Heart right ventricle (tissue), 16 donors: ENCODE measurements around the gene ZNF436. TPM values are rescaled to one million over a fixed set of nuclear protein-coding genes. Genes with fewer than 3 reads are reported as not detected.

Source experiments
- ATAC-seq, 8 donors: fragments of 200-7000 bp; cut with Tn5 transposase; one replicate each; pipeline ENCODE4 v1.9.1; 2020; ENCODE audit warnings: mild to moderate bottlenecking in 8 of 8, moderate library complexity in 8 of 8, moderate number of reproducible peaks in 1 of 8
- DNase-seq, 2 donors: peaks; one replicate each; pipeline ENCODE4 v3.0.0-alpha.2; 2020
- H3K27ac ChIP-seq, 10 donors: fragments of 200-600 bp; sonication (generic) in 2 of 10; one replicate each; pipeline versions ENCODE4 v1.5.0 to v1.8.0; 2020 to 2022; ENCODE audit warnings: mild to moderate bottlenecking in 3 of 10
- H3K27me3 ChIP-seq, 7 donors: fragments of 200-600 bp; one replicate each; pipeline ENCODE4 v1.8.0; 2021 to 2022; ENCODE audit warnings: mild to moderate bottlenecking in 2 of 7
- H3K36me3 ChIP-seq, 9 donors: fragments of 200-600 bp; sonication (generic) in 1 of 9; one replicate each; pipeline versions ENCODE4 v1.5.0 to v1.8.0; 2020 to 2022; ENCODE audit warnings: mild to moderate bottlenecking in 2 of 9
- H3K4me1 ChIP-seq, 9 donors: fragments of 200-600 bp; sonication (generic) in 1 of 9; one replicate each; pipeline versions ENCODE4 v1.5.0 to v1.8.0; 2020 to 2022; ENCODE audit warnings: mild to moderate bottlenecking in 4 of 9
- H3K4me3 ChIP-seq, 10 donors: fragments of 200-600 bp; sonication (generic) in 2 of 10; one replicate each; pipeline versions ENCODE4 v1.5.0 to v1.8.0; 2020 to 2022; ENCODE audit warnings: mild to moderate bottlenecking in 7 of 10, moderate library complexity in 2 of 10
- H3K9me3 ChIP-seq, 11 donors: fragments of 200-600 bp in 10 of 11; sonication (generic) in 2 of 11; one replicate each; pipeline versions ENCODE4 v1.5.0 to v1.8.0; 2013 to 2022; ENCODE audit warnings: mild to moderate bottlenecking in 2 of 11, control low read depth in 1 of 11, moderate library complexity in 1 of 11
- whole genome bisulfite sequencing, 2 donors: extraction: QIAGEN DNeasy Blood & Tissue Kit; methylation state at CpG; one replicate each; pipeline ENCODE4 v1.1.7; 2013; ENCODE audit warnings: inconsistent platforms in 1 of 2; 5-methylcytosine and 5-hydroxymethylcytosine counted together
- intact Hi-C, 10 donors: fragments of 100-400 bp; cut with DNase I; formaldehyde crosslinking; loops; one replicate each; pipeline versions ENCODE4 v1.11.1 to v1.14.2; 2022
- polyA plus RNA-seq, 2 donors: library from polyadenylated mRNA; stranded (reverse); fragments of 200-250 nt; gene quantifications; one replicate each; pipeline ENCODE4 v1.2.3, GENCODE V29; 2013
- total RNA-seq, 10 donors: library from RNA; stranded (reverse); fragmentation: NEBNext Ultra II Directional in 3 of 10; extraction: Animal tissue kit (Norgen Biotek cat#: 25700) in 3 of 10; gene quantifications; one replicate each; pipeline versions ENCODE4 v1.2.1 to v1.2.4, GENCODE V29; 2021 to 2023
- TF ChIP-seq, protein P1 (sequence below), 9 donors: fragments of 200-600 bp; sonication (generic) in 2 of 9; IDR thresholded peaks; one replicate each; pipeline versions ENCODE4 v1.5.0 to v1.8.0; 2021 to 2022; ENCODE audit warnings: antibody characterized with exemption in 9 of 9, mild to moderate bottlenecking in 5 of 9, moderate library complexity in 1 of 9
- donor health status: Arrhythmogenic right ventricular cardiomyopathy.
- donor health status: ischemic (EF 13 %, LVEDD 7.1; RV severe dilation, severe dysfunction).
- donor health status: healthy with polysubstance abuse.
- donor health status: DM: no; HTN: yes; CAD: no.
- donor health status: DM: no; HTN: no; CAD: no.
- donor health status: ischemic (EF 25% LVEDD 6.9; RV normal size, moderate dysfunction).
- donor health status: ischemic (EF 25% LVEDD 5.7; RV mildly dilated, moderate dysfunction).
- donor health status: healthy.
- donor health status: DM: yes; HTN: yes; CAD: no.
- donor health status: Ischemic cardiomyopathy.
- donor health status: ischemic (EF 35%, LVEDD 5.7; RV mildly dilated, moderate dysfunction).
- donor health status: nonischemic (EF 11% LVEDD 7.7; RV severe dilation, severe dysfunction).
- donor health status: DM: yes; HTN: yes; CAD: no.
- donor health status: PGD.
- donor health status: ischemic (EF 29% LVEDD 5.4; RV normal size, mild dysfunction).
- donor health status: nonischemic (EF 23%, LVEDD 6.1; RV moderate dilation, normal function).

ZNF436 gene
- total and polyA plus RNA-seq, 12 donors = 3.3 to 25.5 (median 14.7) TPM

DNA sequence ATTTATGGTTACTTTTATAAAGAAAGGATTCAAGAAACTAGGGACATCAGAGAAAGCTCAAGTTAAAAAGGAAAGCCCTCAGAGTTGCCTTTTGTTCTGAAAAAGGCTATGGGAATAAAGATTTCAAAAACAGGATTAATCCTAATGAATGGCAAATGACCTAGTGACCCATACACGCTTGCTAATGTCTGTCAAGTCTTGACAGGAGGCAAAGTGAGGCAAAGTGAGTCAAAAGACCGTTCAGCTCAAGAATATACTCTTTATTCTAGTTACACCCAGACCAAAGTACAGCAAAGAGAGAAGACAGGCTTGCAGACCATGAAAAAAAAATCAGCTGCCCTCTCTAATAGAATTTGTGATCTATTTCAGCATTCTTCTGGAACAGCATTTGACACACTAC lies 3.5 kb downstream of the ZNF436 start:
- Histone ChIP-seq H3K9me3 (peaks cover 11 to 58% (median 35%) of the 10 kb centered on the region in 11 donors), H3K4me3 (no peak overlapping the region), H3K36me3 (peaks cover 25 to 67% (median 60%) of the 10 kb centered on the region in 9 donors), H3K4me1 (peaks cover 6 to 34% (median 31%) of the 10 kb centered on the region in 9 donors), H3K27ac (peak overlapping the region in 1 of 10 donors; percentile 98), H3K27me3 (no peaks in the 10 kb centered on the region)
- intact Hi-C loops = loop anchor here in 2 of 10 donors (2.0 to 5.0 kb wide), 2 partner anchors 36 to 37 kb away; no protein-coding TSS in a partner anchor
- TF ChIP-seq, protein P1, sequence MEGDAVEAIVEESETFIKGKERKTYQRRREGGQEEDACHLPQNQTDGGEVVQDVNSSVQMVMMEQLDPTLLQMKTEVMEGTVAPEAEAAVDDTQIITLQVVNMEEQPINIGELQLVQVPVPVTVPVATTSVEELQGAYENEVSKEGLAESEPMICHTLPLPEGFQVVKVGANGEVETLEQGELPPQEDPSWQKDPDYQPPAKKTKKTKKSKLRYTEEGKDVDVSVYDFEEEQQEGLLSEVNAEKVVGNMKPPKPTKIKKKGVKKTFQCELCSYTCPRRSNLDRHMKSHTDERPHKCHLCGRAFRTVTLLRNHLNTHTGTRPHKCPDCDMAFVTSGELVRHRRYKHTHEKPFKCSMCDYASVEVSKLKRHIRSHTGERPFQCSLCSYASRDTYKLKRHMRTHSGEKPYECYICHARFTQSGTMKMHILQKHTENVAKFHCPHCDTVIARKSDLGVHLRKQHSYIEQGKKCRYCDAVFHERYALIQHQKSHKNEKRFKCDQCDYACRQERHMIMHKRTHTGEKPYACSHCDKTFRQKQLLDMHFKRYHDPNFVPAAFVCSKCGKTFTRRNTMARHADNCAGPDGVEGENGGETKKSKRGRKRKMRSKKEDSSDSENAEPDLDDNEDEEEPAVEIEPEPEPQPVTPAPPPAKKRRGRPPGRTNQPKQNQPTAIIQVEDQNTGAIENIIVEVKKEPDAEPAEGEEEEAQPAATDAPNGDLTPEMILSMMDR (IDR thresholded peaks at IDR 0.05) = no peak
- DNase-seq (no peak), ATAC-seq (no peak)
- WGBS, 2 donors = 84 to 95% methylated on average over 2 of the region's 2 CpGs

- intact Hi-C loops = no loop called here
- H3K9me3 ChIP-seq = peaks cover 11 to 85% (median 48%) of the 10 kb centered on the region in 11 donors
- no peak overlapping the region for H3K27ac ChIP-seq
- H3K27me3 ChIP-seq = no peaks in the 10 kb centered on the region
- peaks cover 25 to 96% (median 82%) of the 10 kb centered on the region in 9 donors for H3K36me3 ChIP-seq
- peaks cover 0 to 27% (median 18%) of the 10 kb centered on the region in 9 donors for H3K4me1 ChIP-seq
- no peak for DNase-seq
- TF ChIP-seq, protein P1 (IDR thresholded peaks at IDR 0.05) = no peak
- no peak overlapping the region for H3K4me3 ChIP-seq
- 97 to 98% methylated on average over 13 of the region's 13 CpGs for WGBS, 2 donors
- ATAC-seq = no peak
Observed at GRCh38 chr1:23362218-23362713, 7.4 kb downstream of the ZNF436 start.

GRCh38 chr1:23358310-23358875 lies 11.2 kb downstream of the ZNF436 start:
- 96 to 98% methylated on average over 3 of the region's 3 CpGs for WGBS, 2 donors
- no peaks in the 10 kb centered on the region for H3K27me3 ChIP-seq
- peaks cover 9 to 52% (median 36%) of the 10 kb centered on the region in 11 donors for H3K9me3 ChIP-seq
- intact Hi-C loops = no loop called here
- peak overlapping the region in 2 of 10 donors; percentile 33 to 72 for H3K27ac ChIP-seq
- peaks cover 15 to 57% (median 49%) of the 10 kb centered on the region in 9 donors for H3K36me3 ChIP-seq
- DNase-seq = no peak
- peaks cover 0 to 20% (median 4%) of the 10 kb centered on the region in 9 donors for H3K4me1 ChIP-seq
- TF ChIP-seq, protein P1 (IDR thresholded peaks at IDR 0.05) = no peak
- H3K4me3 ChIP-seq = no peak overlapping the region
- ATAC-seq = no peak

DNA sequence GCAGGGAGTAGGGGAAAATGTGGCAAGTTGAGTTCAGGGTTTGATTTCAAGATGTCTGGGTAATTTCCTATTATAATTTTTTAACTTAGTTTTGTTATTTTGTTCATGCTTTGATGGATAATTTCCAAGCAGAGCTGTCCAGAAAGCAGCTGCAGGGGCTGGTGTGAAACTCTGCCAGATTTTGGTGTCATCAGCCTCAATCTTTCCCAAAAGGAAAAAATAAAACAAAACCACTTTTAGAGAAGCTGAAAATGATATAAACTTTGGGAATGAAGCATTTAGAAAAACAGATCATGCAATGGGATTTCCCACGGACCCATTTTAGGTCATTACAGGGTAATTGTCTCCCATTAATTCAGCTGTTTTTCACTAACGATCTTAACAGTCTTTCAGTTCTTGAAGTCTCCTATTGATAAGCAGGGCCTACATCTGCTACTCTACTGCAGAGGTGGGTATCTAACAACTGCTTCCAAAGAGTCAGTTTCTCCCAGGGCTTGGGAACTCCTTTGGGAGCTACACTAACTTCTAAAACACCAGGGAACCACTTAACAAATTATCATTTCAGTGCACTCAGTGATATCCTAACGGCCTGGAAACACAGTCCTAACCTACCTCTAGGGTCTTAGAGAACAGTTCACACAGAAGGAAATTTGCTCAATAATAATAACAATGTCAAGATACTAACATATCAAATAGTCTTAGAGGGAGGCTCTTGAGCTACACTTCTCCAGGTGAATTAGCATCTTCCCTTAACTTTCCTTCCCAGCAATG lies 12.3 kb downstream of the ZNF436 start:
- ATAC-seq (peak in 3 of 8 donors; percentile 17 to 46 (median 27)), DNase-seq (peak in 1 of 2 donors; percentile 18)
- intact Hi-C loops = no loop called here
- Histone ChIP-seq H3K27me3 (no peaks in the 10 kb centered on the region), H3K9me3 (peaks cover 5 to 42% (median 25%) of the 10 kb centered on the region in 11 donors), H3K27ac (peak overlapping the region in 8 of 10 donors; percentile 22 to 72 (median 40)), H3K4me3 (no peak overlapping the region), H3K36me3 (peaks cover 6 to 47% (median 38%) of the 10 kb centered on the region in 9 donors), H3K4me1 (peaks cover 0 to 20% (median 4%) of the 10 kb centered on the region in 9 donors)
- TF ChIP-seq, protein P1 (IDR thresholded peaks at IDR 0.05) = no peak
- WGBS, 2 donors = 38 to 44% methylated on average over 3 of the region's 3 CpGs
